ENCODE results near the gene FYN.

FYN gene

DNA sequence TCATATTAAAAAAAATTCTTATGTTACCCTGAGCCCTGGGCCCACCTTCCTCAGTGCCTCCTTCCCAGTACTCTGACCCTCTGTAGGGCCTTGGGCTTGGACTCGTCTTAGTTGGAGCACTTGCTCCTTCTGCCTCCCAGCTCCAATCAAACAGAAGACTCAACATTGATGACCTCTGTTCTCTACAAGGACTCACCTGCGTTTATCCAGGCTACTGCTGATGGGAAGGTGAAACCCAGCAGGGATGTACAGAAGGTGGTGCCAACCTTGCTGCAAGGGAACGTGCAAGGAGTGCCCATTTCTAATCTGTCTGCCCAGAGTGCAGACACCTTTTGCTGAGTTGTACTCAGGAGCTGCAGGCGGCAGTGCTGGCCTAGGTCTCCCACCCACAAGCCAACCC is 38.9 kb downstream of the FYN start:
- Mint-ChIP-seq H3K27ac (no peak overlapping the region), H3K36me3 (ENCODE audit: low read depth) (peaks cover 31% of the 10 kb centered on the region), H3K4me1 (peaks cover 54% of the 10 kb centered on the region)

DNA sequence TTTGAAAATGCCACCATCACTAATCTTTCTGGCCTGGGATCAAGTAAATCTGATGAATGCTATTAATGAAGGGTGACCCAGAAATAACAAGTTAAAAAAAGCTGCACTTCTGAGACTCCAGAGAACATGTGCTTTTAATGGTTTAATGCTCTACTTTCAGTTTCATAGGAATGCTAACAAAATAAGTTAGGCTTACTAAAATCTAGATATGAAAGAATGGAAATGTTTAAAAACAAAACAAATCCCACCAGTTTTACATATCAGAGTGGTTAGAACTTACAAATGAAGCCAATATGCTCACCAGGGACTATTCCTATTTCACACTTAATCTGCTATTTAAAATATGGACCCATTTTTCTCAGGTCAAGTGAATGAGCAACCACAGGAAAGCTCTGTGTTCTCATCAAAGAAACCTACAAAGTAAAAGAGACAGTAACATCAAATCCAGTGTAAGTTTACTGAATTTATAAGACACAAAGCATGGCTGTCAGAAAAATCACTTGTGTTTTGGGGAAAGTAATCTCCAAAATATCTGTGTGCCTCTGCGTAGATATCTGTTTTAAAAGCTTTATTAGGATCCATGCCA is 40.3 kb downstream of the FYN start:
- Mint-ChIP-seq H3K9me3 (no peaks in the 10 kb centered on the region), H3K27me3 (ENCODE audit: low read depth) (no peaks in the 10 kb centered on the region), H3K27ac (no peak overlapping the region), H3K36me3 (ENCODE audit: low read depth) (peaks cover 29% of the 10 kb centered on the region), H3K4me1 (peaks cover 50% of the 10 kb centered on the region), H3K4me3 (no peak overlapping the region)
- TF ChIP-seq, protein P1, sequence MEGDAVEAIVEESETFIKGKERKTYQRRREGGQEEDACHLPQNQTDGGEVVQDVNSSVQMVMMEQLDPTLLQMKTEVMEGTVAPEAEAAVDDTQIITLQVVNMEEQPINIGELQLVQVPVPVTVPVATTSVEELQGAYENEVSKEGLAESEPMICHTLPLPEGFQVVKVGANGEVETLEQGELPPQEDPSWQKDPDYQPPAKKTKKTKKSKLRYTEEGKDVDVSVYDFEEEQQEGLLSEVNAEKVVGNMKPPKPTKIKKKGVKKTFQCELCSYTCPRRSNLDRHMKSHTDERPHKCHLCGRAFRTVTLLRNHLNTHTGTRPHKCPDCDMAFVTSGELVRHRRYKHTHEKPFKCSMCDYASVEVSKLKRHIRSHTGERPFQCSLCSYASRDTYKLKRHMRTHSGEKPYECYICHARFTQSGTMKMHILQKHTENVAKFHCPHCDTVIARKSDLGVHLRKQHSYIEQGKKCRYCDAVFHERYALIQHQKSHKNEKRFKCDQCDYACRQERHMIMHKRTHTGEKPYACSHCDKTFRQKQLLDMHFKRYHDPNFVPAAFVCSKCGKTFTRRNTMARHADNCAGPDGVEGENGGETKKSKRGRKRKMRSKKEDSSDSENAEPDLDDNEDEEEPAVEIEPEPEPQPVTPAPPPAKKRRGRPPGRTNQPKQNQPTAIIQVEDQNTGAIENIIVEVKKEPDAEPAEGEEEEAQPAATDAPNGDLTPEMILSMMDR (IDR thresholded peaks at IDR 0.05; ENCODE audit: unreplicated experiment in 3 of 3), result no peak

More for the DNA sequence above, 38.9 kb downstream of the FYN start:
- no peaks in the 10 kb centered on the region for H3K9me3 Mint-ChIP-seq
- TF ChIP-seq, protein P1 (IDR thresholded peaks at IDR 0.05; ENCODE audit: unreplicated experiment in 3 of 3), result no peak
- no peaks in the 10 kb centered on the region for H3K27me3 Mint-ChIP-seq (ENCODE audit: low read depth)
- H3K4me3 Mint-ChIP-seq, result no peak overlapping the region

DNA sequence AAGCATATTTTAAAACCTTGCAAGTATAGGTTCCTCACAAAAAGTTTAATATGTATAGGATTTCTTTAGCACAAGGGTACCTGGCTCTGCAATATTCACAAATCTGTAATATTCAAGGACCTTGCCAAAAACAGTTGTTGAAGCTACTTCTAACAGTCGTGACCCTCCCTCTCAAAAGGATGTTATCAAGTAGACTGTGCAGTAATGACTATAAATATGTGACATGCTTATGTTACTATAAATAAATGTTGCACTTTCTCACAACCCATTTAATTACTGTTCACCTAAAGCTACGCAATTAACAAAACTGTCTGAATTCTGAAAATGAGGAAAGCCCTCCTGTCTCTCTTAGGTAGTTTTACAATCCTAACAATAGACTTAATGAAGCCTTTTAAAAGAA is 41.8 kb downstream of the FYN start:
- H3K4me3 Mint-ChIP-seq, result no peak overlapping the region
- H3K27ac Mint-ChIP-seq, result no peak overlapping the region
- H3K9me3 Mint-ChIP-seq, result no peaks in the 10 kb centered on the region
- TF ChIP-seq, protein P1 (IDR thresholded peaks at IDR 0.05; ENCODE audit: unreplicated experiment in 3 of 3), result no peak
- H3K27me3 Mint-ChIP-seq (ENCODE audit: low read depth), result no peaks in the 10 kb centered on the region
- H3K36me3 Mint-ChIP-seq (ENCODE audit: low read depth), result peaks cover 22% of the 10 kb centered on the region
- H3K4me1 Mint-ChIP-seq, result peaks cover 50% of the 10 kb centered on the region

DNA sequence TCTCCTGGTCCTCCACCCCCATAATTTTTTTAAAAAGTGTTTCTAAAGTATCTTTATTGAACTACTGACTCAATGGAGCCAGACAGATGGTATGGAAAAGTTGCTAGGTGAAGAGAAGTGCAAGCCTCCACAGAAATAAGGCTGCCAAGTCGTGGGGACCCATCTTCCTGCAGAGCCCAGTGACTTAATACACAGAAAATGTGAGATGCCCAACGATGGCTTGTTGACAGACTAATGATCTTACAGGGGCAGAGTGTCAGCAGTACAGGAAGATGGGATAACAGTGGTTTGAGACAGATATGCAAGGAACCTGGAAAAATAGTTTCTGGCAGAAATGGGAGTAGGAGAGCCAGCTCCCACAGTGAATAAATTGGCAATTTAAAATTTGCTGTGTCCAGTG is 43.3 kb downstream of the FYN start:
- TF ChIP-seq, protein P1 (IDR thresholded peaks at IDR 0.05; ENCODE audit: unreplicated experiment in 3 of 3), result no peak
- H3K36me3 Mint-ChIP-seq (ENCODE audit: low read depth), result peaks cover 17% of the 10 kb centered on the region
- no peak overlapping the region for H3K4me3 Mint-ChIP-seq
- no peak overlapping the region for H3K27ac Mint-ChIP-seq
- H3K27me3 Mint-ChIP-seq (ENCODE audit: low read depth), result no peaks in the 10 kb centered on the region
- H3K4me1 Mint-ChIP-seq, result peaks cover 62% of the 10 kb centered on the region
- no peaks in the 10 kb centered on the region for H3K9me3 Mint-ChIP-seq

DNA sequence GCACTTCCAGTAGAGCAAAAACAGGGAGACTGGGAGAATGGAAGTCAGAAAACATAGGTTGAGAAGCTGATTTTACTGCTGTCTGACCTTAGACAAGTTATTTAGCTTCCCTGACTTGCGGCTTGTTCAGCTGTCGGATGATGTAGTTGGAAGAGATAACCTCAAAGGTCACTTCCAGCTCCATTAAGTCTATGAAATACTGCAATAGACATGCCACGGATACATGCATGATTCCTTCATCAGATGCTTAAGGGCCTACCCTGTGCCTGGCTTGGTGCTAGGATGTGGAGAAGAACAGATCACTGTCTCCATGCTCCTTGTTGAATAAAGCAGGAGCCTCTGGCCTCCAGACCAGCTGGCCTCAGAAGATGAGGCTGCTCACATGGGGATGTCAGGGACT is 43.7 kb downstream of the FYN start:
- H3K4me3 Mint-ChIP-seq, result no peak overlapping the region
- H3K4me1 Mint-ChIP-seq, result peaks cover 66% of the 10 kb centered on the region
- TF ChIP-seq, protein P1 (IDR thresholded peaks at IDR 0.05; ENCODE audit: unreplicated experiment in 3 of 3), result no peak
- H3K27me3 Mint-ChIP-seq (ENCODE audit: low read depth), result no peaks in the 10 kb centered on the region
- no peaks in the 10 kb centered on the region for H3K9me3 Mint-ChIP-seq
- H3K27ac Mint-ChIP-seq, result no peak overlapping the region
- H3K36me3 Mint-ChIP-seq (ENCODE audit: low read depth), result peaks cover 14% of the 10 kb centered on the region

DNA sequence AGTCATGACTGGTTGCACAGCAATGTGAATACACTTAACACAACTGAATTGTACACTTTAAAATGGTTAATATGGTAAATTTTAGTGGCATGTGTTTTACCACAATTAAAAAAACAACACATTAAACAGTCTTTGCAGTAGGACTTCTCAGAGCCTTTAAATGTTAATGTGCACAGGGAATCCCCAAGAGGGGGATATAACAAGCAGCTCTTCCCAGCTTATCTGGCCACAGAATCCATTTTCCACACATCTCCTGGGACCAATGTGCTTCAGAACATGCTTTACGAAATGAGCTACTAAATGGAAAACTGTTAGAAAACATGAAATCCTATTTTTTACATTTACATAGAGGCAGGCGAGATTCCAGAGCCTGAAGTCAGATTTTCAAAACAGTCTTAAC is 44.4 kb downstream of the FYN start:
- no peaks in the 10 kb centered on the region for H3K9me3 Mint-ChIP-seq
- peaks cover 74% of the 10 kb centered on the region for H3K4me1 Mint-ChIP-seq
- H3K27ac Mint-ChIP-seq, result no peak overlapping the region
- H3K27me3 Mint-ChIP-seq (ENCODE audit: low read depth), result no peaks in the 10 kb centered on the region
- H3K4me3 Mint-ChIP-seq, result no peak overlapping the region
- TF ChIP-seq, protein P1 (IDR thresholded peaks at IDR 0.05; ENCODE audit: unreplicated experiment in 3 of 3), result no peak
- peaks cover 8% of the 10 kb centered on the region for H3K36me3 Mint-ChIP-seq (ENCODE audit: low read depth)

Measured in nephron (organoid).